ENCODE data around the gene ABCA5.

DNA sequence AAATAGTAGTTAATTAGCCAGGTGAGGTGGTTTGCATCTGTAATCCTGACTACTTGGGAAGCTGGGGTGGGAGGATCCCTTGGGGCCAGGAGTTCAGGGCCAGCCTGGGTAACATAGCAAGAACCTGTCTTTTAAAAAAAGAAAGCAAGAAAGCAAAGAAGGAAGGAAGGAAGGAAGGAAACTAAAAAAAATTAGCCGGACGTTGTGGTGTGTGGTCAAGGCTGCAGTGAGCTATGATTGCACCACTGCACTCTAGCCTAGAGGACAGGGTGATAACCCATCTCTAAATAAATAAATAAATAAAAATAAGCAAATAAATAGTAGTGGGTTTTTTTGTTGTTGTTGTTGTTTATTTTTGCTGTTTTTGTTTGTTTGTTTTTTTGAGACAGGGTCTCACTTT is 48.3 kb upstream of the ABCA5 start:
- no peak for TF ChIP-seq EP300 (IDR thresholded peaks at IDR 0.05; ENCODE audit: borderline replicate concordance)
- no peak for TF ChIP-seq NFIC (IDR thresholded peaks at IDR 0.05)
- no peak for TF ChIP-seq RAD21 (IDR thresholded peaks at IDR 0.05; ENCODE audit: low read depth)
- TF ChIP-seq, protein P1, sequence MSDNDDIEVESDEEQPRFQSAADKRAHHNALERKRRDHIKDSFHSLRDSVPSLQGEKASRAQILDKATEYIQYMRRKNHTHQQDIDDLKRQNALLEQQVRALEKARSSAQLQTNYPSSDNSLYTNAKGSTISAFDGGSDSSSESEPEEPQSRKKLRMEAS (IDR thresholded peaks at IDR 0.05): no peak
- no peak for TF ChIP-seq TAF1 (IDR thresholded peaks at IDR 0.05; ENCODE audit: low read depth)
- no peak for TF ChIP-seq YY1 (IDR thresholded peaks at IDR 0.05; ENCODE audit: low read depth)
- no peak for TF ChIP-seq TCF12 (IDR thresholded peaks at IDR 0.05; ENCODE audit: low read depth)
- no peak for TF ChIP-seq FOXM1 (IDR thresholded peaks at IDR 0.05; ENCODE audit: borderline replicate concordance, low read depth)
- no peak for TF ChIP-seq EGR1 (IDR thresholded peaks at IDR 0.05)
- no peak for TF ChIP-seq CREB1 (IDR thresholded peaks at IDR 0.05; ENCODE audit: low read depth)
- TF ChIP-seq, protein P2, sequence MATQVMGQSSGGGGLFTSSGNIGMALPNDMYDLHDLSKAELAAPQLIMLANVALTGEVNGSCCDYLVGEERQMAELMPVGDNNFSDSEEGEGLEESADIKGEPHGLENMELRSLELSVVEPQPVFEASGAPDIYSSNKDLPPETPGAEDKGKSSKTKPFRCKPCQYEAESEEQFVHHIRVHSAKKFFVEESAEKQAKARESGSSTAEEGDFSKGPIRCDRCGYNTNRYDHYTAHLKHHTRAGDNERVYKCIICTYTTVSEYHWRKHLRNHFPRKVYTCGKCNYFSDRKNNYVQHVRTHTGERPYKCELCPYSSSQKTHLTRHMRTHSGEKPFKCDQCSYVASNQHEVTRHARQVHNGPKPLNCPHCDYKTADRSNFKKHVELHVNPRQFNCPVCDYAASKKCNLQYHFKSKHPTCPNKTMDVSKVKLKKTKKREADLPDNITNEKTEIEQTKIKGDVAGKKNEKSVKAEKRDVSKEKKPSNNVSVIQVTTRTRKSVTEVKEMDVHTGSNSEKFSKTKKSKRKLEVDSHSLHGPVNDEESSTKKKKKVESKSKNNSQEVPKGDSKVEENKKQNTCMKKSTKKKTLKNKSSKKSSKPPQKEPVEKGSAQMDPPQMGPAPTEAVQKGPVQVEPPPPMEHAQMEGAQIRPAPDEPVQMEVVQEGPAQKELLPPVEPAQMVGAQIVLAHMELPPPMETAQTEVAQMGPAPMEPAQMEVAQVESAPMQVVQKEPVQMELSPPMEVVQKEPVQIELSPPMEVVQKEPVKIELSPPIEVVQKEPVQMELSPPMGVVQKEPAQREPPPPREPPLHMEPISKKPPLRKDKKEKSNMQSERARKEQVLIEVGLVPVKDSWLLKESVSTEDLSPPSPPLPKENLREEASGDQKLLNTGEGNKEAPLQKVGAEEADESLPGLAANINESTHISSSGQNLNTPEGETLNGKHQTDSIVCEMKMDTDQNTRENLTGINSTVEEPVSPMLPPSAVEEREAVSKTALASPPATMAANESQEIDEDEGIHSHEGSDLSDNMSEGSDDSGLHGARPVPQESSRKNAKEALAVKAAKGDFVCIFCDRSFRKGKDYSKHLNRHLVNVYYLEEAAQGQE (IDR thresholded peaks at IDR 0.05; ENCODE audit: low read depth): no peak
- TF ChIP-seq TEAD4 (IDR thresholded peaks at IDR 0.05): no peak
